Suprapubic skin (tissue), 4 donors: ENCODE data around the gene CDK13.

Source experiments
- EP300 ChIP-seq: sonication (generic); formaldehyde crosslinking; IDR thresholded peaks from one replicate; pipeline ENCODE4 v1.6.1; 2017; ENCODE audit warnings: antibody characterized with exemption
- POLR2A ChIP-seq, 2 donors: fragments of 450-650 bp; IDR thresholded peaks; one replicate each; pipeline ENCODE4 v1.6.1; 2017; ENCODE audit warnings: antibody characterized with exemption in 2 of 2, mild to moderate bottlenecking in 2 of 2, moderate library complexity in 2 of 2
- POLR2AphosphoS5 ChIP-seq, 3 donors: sonication (generic); formaldehyde crosslinking; IDR thresholded peaks; one replicate each; pipeline ENCODE4 v1.6.1; 2017; ENCODE audit warnings: antibody characterized with exemption in 3 of 3
- TF ChIP-seq, protein P1 (sequence below), 2 donors: fragments of 200-600 bp in 1 of 2; fragments of 450-650 bp in 1 of 2; sonication (generic) in 1 of 2; IDR thresholded peaks; one replicate each; pipeline ENCODE4 v1.5.1; 2016 to 2019; ENCODE audit warnings: antibody characterized with exemption in 2 of 2, mild to moderate bottlenecking in 1 of 2, moderate library complexity in 1 of 2

DNA sequence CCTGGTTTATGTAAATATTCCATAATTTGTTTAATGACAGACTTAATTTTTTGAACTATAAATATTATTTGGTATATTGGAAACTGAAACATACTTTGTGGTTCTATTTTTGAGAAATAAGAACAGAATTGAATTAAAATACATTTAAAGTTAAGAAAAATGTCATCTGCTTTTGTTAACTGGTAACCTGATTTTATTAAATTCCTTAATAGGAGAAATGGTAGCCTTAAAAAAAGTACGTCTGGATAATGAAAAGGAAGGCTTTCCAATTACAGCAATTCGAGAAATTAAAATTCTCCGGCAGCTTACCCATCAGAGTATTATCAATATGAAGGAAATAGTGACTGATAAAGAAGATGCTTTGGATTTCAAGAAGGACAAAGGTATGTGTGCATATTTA lies 51.6 kb downstream of the CDK13 start:
- TF ChIP-seq, protein P1, sequence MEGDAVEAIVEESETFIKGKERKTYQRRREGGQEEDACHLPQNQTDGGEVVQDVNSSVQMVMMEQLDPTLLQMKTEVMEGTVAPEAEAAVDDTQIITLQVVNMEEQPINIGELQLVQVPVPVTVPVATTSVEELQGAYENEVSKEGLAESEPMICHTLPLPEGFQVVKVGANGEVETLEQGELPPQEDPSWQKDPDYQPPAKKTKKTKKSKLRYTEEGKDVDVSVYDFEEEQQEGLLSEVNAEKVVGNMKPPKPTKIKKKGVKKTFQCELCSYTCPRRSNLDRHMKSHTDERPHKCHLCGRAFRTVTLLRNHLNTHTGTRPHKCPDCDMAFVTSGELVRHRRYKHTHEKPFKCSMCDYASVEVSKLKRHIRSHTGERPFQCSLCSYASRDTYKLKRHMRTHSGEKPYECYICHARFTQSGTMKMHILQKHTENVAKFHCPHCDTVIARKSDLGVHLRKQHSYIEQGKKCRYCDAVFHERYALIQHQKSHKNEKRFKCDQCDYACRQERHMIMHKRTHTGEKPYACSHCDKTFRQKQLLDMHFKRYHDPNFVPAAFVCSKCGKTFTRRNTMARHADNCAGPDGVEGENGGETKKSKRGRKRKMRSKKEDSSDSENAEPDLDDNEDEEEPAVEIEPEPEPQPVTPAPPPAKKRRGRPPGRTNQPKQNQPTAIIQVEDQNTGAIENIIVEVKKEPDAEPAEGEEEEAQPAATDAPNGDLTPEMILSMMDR (IDR thresholded peaks at IDR 0.05), result no peak
- TF ChIP-seq POLR2AphosphoS5 (IDR thresholded peaks at IDR 0.05) (no peak), POLR2A (IDR thresholded peaks at IDR 0.05) (no peak), EP300 (no peak)
